Mucosa of descending colon (tissue), 3 donors: ENCODE data around the gene GNAT3. TPM values are rescaled to one million over a fixed set of nuclear protein-coding genes. Genes with fewer than 3 reads are reported as not detected.

Source experiments
- ATAC-seq: fragments of 200-7000 bp; cut with Tn5 transposase; one replicate; pipeline ENCODE4 v1.9.1; 2020; ENCODE audit warnings: mild to moderate bottlenecking, moderate library complexity
- DNase-seq, 3 donors: peaks; one replicate each; pipeline ENCODE4 v3.0.0-alpha.2; 2020
- H3K36me3 ChIP-seq: fragments of 200-600 bp; one replicate; pipeline ENCODE4 v1.8.0; 2021; ENCODE audit warnings: low read depth, mild to moderate bottlenecking
- H3K4me1 ChIP-seq: fragments of 200-600 bp; one replicate; pipeline ENCODE4 v1.8.0; 2021; ENCODE audit warnings: low read depth, mild to moderate bottlenecking
- H3K4me3 ChIP-seq: fragments of 200-600 bp; one replicate; pipeline ENCODE4 v1.8.0; 2021; ENCODE audit warnings: mild to moderate bottlenecking
- H3K9me3 ChIP-seq: fragments of 200-600 bp; one replicate; pipeline ENCODE4 v1.8.0; 2021; ENCODE audit warnings: mild to moderate bottlenecking
- CTCF ChIP-seq: fragments of 200-600 bp; IDR thresholded peaks from one replicate; pipeline ENCODE4 v1.8.0; 2022; ENCODE audit warnings: antibody characterized with exemption, mild to moderate bottlenecking
- intact Hi-C, 2 donors: fragments of 100-400 bp; cut with DNase I in 1 of 2; cut with micrococcal nuclease in 1 of 2; formaldehyde crosslinking; loops; one replicate each; pipeline versions ENCODE4 v1.11.0 to v1.11.1; 2022; cut with DNase I, micrococcal nuclease
- total RNA-seq, 3 donors: library from RNA; stranded (reverse); fragmentation: NEBNext Ultra II Directional in 2 of 3; extraction: Animal tissue kit (Norgen Biotek cat#: 25700) in 2 of 3; gene quantifications; one replicate each; pipeline versions ENCODE4 v1.2.1 to v1.2.4, GENCODE V29; 2021 to 2023
- donor health status: DM: no; HTN: no; CAD: no; lungs with moderate emphysema.
- donor health status: DM: no; HTN: no; CAD: no.
- donor health status: DM: no; HTN: yes; CAD: no.

GNAT3 gene
- total RNA-seq, 3 donors from 2014 or later: not detected

- ATAC-seq: no peak
- H3K9me3 ChIP-seq: no peaks in the 10 kb centered on the region
- H3K4me1 ChIP-seq: no peaks in the 10 kb centered on the region
- H3K36me3 ChIP-seq: no peaks in the 10 kb centered on the region
- intact Hi-C loops: no loop called here
- TF ChIP-seq CTCF: no peak
- DNase-seq: no peak
- no peak overlapping the region for H3K4me3 ChIP-seq
Measured at GRCh38 chr7:80415522-80415921, 96.3 kb downstream of the GNAT3 start.

- TF ChIP-seq CTCF: no peak
- Histone ChIP-seq H3K4me3 (no peak overlapping the region), H3K36me3 (no peaks in the 10 kb centered on the region), H3K4me1 (no peaks in the 10 kb centered on the region), H3K9me3 (no peaks in the 10 kb centered on the region)
- no peak for ATAC-seq
- DNase-seq: no peak
- intact Hi-C loops: no loop called here
Measured at GRCh38 chr7:80415114-80415513, 96.8 kb downstream of the GNAT3 start.

- Histone ChIP-seq H3K4me1 (no peaks in the 10 kb centered on the region), H3K4me3 (no peak overlapping the region), H3K36me3 (no peaks in the 10 kb centered on the region), H3K9me3 (no peaks in the 10 kb centered on the region)
- DNase-seq (no peak), ATAC-seq (no peak)
- no peak for TF ChIP-seq CTCF
- intact Hi-C loops: no loop called here
Measured at GRCh38 chr7:80414331-80414730, 97.5 kb downstream of the GNAT3 start.

GRCh38 chr7:80413383-80413945 lies 98.4 kb downstream of the GNAT3 start:
- no peaks in the 10 kb centered on the region for H3K36me3 ChIP-seq
- no peak overlapping the region for H3K4me3 ChIP-seq
- DNase-seq (no peak), ATAC-seq (no peak)
- no peak for TF ChIP-seq CTCF
- H3K9me3 ChIP-seq: no peaks in the 10 kb centered on the region
- no peaks in the 10 kb centered on the region for H3K4me1 ChIP-seq
- intact Hi-C loops: no loop called here

- H3K4me3 ChIP-seq: no peak overlapping the region
- ATAC-seq (no peak), DNase-seq (no peak)
- intact Hi-C loops: no loop called here
- TF ChIP-seq CTCF: no peak
- no peaks in the 10 kb centered on the region for H3K9me3 ChIP-seq
- no peaks in the 10 kb centered on the region for H3K36me3 ChIP-seq
- H3K4me1 ChIP-seq: no peaks in the 10 kb centered on the region
Measured at GRCh38 chr7:80412842-80413241, 99.0 kb downstream of the GNAT3 start.

- TF ChIP-seq CTCF: no peak
- no peaks in the 10 kb centered on the region for H3K9me3 ChIP-seq
- no peaks in the 10 kb centered on the region for H3K4me1 ChIP-seq
- intact Hi-C loops: no loop called here
- ATAC-seq (no peak), DNase-seq (no peak)
- H3K4me3 ChIP-seq: no peak overlapping the region
- H3K36me3 ChIP-seq: no peaks in the 10 kb centered on the region
Measured at GRCh38 chr7:80411621-80412020, 100.2 kb downstream of the GNAT3 start.
